Mammary epithelial cell (primary cell): ENCODE results near the gene RPS6KA3.

Experiments used
- EZH2 ChIP-seq: IDR thresholded peaks from 2 replicates; pipeline ENCODE4 v1.6.1; 2012; ENCODE audit warnings: low read length, inconsistent platforms, borderline replicate concordance
- TF ChIP-seq, protein P1 (sequence below), 2 donors: IDR thresholded peaks in 1 of 2; conservative IDR thresholded peaks in 1 of 2; 2 replicates each; pipeline ENCODE4 v1.5.1; 2011 to 2012; ENCODE audit warnings: inconsistent platforms in 2 of 2, low read length in 2 of 2, mild to moderate bottlenecking in 2 of 2, control low read depth in 1 of 2, low read depth in 1 of 2; ENCODE audit not compliant: insufficient read depth in 1 of 2; ENCODE audit errors: extremely low read depth in 1 of 2

DNA sequence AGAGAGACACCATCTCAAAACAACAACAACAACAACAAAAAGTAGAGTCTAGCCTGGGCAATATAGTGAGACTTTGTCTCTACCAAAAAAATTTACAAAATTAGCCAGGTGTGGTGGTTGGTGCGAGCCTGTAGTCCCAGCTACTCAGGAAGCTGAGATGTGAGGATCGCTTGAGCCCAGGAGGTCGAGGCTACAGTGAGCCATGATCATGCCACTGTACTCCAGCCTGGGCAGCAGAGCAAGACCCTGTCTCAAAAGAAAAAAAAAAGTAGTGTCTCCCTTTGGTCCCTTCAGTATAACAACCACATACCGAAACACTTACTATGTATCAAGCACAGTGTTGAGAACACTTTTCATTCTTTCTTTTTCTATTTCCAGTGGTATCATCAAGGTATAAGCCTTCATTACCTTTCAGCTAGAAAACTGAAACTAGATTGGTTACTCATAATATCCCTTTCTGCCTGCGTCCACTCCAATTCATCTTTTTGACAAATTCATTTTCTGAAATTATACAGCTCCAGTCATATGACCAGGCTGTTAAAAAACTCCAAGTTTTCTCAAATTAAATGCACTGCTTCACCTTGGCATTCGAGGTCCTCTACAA is 54.1 kb downstream of the RPS6KA3 start:
- TF ChIP-seq, protein P1, sequence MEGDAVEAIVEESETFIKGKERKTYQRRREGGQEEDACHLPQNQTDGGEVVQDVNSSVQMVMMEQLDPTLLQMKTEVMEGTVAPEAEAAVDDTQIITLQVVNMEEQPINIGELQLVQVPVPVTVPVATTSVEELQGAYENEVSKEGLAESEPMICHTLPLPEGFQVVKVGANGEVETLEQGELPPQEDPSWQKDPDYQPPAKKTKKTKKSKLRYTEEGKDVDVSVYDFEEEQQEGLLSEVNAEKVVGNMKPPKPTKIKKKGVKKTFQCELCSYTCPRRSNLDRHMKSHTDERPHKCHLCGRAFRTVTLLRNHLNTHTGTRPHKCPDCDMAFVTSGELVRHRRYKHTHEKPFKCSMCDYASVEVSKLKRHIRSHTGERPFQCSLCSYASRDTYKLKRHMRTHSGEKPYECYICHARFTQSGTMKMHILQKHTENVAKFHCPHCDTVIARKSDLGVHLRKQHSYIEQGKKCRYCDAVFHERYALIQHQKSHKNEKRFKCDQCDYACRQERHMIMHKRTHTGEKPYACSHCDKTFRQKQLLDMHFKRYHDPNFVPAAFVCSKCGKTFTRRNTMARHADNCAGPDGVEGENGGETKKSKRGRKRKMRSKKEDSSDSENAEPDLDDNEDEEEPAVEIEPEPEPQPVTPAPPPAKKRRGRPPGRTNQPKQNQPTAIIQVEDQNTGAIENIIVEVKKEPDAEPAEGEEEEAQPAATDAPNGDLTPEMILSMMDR (conservative IDR thresholded peaks at IDR 0.05 in 1 of 2, IDR thresholded peaks at IDR 0.05 in 1 of 2; ENCODE audit: extremely low read depth in 1 of 2, insufficient read depth in 1 of 2, low read depth in 1 of 2, low read length in 2 of 2), result no peak
- no peak for TF ChIP-seq EZH2
